GM21619 (cell line): Measurements from ENCODE around the gene HDGFL3.
"Not testable (repeated sequence)": the region's sequence is repeated elsewhere in the genome, so short reads cannot be mapped to it uniquely, and the experiment has no call there.

Experiments
- ATAC-seq: cut with Tn5 transposase; IDR thresholded peaks from one replicate; pipeline ENCODE4 v1.9.1; 2021; ENCODE audit not compliant: unreplicated experiment

HDGFL3 gene

DNA sequence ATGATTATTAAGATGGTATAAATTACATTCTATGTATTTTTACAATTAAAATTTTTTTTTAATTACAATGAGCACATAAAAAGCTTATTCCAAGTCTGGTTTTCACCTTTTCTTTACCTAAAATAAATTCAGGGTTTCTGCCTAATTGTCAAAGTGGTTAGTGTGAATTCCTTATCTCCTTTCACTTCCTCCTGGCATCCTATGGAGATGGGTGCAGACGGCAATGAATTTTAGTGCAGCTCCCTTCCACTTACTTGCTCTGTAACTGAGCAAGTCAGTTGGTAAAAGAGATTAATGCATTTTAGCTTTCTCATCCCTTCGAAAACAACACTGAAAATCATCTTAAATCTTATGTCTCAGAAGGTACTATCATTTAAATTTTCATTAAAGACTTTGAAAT lies 13.1 kb downstream of the HDGFL3 start:
- ATAC-seq: no peak

DNA sequence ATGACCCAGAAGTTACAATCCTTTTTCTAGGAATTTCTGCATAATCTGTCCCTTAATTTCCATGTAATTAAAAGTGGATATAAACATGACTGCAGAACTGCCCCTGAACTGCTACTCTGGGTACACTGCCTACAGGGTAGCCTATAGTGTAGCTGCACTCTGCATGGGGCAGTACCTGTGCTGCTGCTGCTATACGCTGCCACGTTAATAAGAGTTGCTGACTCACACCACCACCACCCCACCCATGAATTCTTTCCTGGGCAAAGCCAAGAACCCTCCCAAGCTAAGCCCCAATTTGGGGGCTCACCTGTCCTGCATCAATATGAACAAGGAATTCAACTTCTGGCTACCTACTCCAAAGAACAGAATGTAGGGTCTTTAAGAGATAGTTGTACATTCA lies 13.9 kb downstream of the HDGFL3 start:
- ATAC-seq: no peak

DNA sequence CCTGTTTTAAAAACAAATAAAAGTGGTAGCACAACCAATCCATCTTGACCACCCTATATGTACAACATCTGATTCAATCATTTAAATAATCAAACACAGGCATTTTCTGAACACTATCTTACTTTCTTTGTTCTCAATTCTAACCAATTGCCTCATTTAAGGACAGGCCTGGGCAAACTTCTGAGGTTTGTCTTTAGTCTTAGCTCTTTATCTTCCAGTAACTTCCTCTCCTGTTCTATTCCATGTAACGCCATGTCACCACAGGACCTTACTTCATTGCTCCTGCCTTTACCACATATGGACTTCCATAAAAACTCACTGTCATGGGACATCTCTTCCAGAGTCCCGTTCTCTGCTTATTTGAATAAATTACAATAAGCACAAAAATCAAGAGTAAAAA lies 14.9 kb downstream of the HDGFL3 start:
- no peak for ATAC-seq

DNA sequence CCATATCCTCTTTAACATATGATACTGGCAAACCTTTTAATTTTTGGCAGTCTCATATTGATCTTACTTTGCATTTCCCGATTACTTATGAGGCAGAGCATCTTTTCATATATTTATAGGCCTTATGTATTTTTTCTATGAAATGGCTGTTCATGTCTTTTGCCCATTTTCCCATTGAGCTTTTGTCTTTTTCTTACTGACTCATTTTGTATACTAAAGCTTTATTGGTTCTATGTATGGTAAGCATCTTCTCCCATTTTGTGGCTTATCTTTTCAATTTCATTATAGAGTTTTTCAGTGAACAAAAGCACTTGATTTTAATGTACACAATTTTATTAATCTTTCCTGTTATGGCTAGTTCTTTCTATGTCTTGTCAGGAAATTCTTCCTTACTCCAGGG lies 17.2 kb downstream of the HDGFL3 start:
- no peak for ATAC-seq

DNA sequence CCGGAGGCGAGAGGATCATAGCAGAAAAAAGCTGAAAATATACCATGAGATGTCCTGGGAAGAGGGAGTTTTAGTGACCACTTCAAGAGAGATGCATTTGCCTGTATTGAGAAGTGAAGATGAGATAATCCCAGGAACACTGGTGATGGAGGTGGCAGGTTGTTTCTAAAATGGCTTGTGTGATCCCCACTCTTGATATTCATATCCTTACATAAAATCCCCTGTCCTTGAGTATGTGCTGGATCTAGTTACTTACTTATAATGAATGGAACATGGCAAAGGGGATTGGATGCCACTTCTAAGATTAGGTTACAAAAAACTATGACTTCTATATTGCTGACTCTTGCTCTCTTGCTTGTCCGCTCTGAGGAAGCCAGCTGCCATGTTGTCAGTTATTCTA lies 22.1 kb downstream of the HDGFL3 start:
- no peak for ATAC-seq

DNA sequence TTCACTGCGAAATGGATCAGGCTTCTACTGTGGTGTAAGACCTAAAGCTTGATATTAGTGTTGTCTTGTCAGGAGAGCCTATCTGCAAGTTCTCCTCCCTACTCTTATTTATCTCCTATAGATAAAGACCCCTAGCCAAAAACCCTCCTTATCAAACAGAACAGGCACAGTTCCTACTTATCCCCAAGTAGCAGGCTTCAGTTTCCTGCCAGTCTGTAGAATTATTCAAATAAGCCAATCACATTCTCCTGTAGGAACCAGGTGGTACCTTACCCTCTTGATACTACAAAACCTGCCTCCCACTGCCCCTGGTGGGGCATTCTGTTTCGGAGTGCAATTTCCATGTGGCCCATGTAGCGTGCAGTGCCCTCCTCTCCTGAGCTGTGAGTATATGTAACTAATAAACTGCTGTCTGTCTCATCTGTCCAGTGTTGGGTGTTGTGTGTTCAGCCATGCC lies 28.7 kb downstream of the HDGFL3 start:
- ATAC-seq: no peak

DNA sequence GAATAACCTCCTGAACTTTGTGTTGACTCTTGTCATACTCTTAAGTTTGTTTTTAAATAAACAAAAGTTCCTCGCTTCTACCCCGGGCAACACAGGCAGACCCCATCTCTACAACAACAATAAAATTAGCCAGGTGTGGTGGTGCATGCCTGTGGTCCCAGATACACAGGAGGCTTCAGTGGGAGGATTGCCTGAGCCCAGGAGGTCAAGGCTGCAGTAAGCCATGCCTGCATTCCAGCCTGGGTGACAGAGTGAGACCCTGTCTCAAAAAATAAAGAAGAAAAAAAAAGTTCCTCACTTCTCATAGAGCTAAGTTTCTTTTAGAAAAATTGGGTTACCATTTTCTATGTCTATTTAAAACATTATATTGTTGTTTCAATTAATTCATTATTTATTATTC lies 29.2 kb downstream of the HDGFL3 start:
- ATAC-seq: no peak

DNA sequence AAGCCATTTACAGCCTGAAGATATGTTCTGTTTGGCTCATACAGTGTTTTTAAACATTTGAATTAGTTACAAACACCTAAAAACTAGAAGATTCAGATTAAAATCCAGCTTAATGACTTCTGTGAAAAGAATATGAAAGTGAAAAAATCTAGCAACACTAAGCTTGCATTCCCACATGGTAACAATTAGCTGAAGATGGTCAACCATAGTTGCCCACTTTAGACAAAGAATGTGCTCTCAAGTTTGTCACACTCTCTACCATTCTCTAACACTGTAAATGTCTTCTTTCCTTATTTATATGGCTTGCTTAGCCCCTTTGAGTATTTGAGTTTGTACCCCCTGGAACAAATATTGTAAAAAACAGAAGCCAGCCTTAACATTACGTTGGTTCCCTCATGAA lies 32.7 kb downstream of the HDGFL3 start:
- ATAC-seq: no peak

DNA sequence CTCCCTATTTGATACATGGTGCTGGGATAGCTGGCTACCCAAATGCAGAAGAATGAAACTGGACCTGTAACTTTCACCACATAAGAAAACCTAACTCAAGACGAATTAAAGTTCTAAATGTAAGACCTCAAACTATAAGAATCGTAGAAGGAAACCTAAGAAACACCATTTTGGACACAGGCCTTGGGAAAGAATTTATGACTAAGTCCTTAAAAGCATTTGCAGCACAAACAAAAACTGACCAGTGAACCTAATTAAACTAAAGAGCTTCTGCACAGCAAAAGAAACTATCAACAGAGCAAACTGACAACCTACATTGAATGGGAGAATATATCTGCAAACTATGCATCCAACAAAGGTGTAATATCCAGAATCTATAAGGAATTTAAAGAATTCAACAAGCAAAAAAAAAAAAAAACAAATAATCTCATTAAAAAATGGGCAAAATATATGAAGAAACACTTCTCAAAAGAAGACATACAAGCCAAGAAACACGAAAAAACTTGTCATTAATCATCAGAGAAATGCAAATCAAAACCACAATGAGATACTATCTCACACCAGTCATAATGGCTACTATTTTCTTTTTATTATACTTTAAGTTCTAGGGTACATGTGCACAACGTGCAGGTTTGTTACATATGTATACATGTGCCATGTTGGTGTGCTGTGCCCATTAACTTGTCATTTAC lies 37.0 kb downstream of the HDGFL3 start:
- no peak for ATAC-seq

DNA sequence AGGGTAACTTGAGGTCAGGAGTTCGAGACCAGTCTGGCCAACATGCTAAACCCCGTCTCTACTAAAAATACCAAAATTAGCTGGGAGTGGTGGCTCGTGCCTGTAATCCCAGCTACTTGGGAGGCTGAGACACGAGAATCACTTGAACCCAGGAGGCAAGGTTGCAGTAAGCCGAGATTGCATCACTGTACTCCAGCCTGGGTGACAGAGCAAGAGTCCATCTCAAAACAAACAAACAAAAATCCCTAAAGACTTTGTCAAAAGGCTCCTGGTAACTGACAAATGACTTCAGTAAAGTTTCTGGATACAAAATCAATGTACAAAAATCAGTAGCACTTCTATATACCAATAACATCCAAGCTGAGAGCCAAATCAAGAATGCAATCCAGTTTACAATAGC lies 38.0 kb downstream of the HDGFL3 start:
- ATAC-seq: not testable (repeated sequence)

DNA sequence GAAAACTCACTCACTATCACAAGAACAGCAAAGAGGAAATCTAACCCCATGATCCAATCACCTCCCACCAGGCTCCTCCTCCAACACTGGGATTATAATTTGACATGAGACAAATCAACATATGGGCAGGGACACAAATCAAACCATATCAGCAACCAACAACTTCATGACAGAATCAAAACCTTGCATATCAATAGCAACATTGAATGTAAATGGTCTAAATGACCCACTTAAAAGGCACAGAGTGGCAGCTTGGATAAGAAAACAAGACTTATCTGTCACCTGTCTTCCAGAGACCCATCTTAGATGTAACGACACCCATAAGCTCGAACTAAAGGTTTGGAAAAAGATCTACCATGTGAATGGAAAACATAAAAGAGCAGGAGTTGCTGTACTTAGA lies 40.8 kb downstream of the HDGFL3 start:
- ATAC-seq: no peak

DNA sequence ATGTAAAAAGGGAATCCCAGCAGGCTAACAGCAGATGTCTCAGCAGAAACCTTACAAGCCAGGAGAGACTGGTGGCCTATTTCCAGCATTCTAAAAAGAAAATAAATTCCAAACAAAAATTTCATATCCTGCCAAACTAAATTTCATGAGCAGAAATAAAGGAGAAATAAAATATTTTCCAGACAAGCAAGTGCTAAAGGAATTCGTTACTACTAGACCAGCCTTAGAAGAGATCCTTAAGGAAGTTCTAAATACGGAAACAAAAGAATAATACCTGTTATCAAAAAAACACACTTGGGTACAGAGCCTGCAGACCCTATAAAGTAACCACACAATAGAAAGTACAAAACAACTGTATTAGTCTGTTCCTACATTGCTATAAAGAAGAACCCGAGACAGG lies 41.4 kb downstream of the HDGFL3 start:
- ATAC-seq: no peak

DNA sequence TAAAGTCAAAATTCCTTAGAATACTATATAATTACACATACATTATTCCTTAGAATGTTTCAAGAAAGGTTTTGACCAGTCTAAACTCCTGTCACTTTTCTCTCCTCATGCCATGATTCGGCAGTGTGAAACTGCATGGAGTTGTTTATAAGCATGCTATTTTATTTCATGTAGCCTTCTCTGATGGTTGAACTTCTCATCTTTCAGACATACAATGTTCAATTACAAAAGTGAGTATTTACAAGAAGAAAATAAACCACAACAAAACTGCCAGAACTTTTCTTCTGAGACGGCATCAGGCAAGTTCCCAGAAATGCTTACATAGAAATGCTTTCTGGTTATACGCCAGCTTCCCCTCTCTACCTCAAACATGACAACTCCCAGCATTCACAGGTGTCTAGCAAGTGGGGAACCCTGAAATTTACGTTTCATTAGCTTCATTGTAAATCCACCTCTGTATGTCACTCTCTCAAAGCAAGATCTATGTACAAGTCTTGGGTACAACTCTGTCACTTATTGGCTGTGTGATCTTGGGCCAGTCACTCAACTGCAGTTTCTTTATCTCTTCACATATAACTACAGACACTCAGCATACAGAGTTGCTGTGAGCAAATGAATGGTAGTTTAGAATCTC lies 42.7 kb downstream of the HDGFL3 start:
- no peak for ATAC-seq

DNA sequence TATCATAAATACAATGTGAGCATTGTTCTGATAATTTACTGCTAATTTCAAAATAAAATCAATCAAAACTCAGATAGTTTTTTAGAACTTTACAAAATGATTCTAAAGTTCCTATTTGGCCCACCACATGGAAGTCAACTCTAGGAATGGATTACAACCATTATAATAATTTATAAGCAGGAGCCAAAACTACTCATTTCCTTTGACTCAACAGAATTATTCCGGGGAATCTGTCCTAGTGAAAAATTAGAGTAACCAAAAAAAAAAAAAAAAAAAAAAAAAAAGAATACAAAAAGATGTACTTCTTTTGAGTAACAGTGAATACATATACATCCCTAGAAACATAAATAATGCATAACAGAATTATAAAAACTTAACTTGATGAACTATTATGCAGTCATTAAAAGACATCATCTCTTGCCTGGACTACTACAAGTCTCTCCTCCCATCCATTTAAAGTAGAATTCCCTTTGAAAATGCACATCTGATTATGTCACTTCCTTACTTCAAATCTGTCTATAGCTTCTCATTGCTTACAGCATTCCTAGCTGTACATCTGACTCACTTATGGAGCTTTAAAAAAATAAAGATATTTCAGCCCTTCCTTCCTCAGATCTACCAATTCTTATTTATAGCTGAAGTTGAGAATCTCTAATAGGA lies 43.4 kb downstream of the HDGFL3 start:
- ATAC-seq: no peak

DNA sequence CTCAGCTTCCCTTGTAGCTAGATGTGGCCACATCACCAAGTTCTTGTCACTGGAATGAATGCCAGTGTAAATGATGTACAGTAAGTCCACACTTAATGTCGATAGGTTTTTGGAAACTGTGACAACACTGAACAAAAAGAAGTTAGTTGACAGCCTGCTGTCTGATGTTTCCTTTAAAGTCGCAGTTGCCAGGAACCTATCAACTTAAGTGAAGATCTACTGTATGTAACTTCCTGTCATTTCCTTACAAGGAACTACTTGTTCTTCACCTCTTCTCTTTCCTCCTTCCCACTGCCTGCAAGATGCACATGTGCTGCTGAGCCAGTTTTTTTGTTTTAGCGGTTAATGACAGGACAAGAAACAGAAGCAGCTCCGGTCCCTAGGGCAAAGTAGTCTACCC lies 44.6 kb downstream of the HDGFL3 start:
- no peak for ATAC-seq

DNA sequence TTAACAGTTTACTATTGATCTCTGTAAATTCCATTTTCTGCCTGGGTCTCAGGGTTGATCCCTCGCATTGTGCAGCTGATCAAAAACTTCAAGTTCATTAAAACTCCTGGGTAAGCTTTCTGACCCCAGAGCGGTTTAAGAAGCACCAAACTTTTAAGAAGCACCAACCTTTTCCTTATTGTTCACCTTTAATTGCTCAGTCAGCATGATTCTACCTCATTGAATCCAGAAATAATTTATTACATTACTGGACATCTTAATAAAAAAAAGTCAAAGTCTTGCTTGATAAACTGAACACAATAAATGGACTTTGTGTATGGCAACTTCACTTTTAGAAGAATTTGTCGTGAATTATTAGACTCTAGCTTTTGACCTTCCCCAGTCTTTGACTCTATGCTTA lies 46.9 kb downstream of the HDGFL3 start:
- no peak for ATAC-seq

DNA sequence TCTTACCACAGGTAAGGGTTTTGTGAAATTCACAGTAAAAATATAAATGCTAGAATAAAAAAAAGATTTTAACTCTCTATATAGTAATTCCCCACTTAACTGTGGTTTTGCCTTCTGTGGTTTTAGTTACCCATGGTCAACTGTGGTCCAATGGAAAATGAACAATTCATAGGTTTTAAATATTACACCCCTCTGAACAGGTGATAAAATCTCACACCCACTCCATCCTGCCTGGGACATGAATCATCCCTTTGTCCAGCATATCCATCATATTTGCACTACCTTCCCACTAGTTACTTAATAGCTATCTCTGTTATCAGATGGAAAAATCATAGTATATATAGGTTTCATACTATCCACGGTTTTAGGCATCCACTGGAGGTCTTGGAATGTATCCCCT lies 49.2 kb downstream of the HDGFL3 start:
- ATAC-seq: no peak

DNA sequence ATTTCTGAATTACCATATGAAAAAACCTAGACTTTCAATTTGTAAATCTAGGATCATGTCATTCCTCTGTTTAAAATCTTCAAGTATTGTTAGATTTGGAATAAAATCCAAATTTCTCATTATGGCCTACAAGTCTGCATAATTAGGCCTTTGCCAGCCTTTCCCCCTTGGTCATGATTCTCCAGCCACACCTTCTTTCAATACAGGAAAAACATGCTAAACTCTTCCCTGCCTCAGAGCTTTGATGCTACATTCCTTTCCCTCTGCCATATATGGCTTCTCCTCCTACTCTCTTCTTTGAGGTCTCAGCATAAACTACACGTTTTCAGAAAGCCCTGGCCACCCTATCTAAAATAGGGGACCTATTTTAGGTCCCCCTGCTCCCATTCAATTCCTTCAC lies 51.7 kb downstream of the HDGFL3 start:
- no peak for ATAC-seq

DNA sequence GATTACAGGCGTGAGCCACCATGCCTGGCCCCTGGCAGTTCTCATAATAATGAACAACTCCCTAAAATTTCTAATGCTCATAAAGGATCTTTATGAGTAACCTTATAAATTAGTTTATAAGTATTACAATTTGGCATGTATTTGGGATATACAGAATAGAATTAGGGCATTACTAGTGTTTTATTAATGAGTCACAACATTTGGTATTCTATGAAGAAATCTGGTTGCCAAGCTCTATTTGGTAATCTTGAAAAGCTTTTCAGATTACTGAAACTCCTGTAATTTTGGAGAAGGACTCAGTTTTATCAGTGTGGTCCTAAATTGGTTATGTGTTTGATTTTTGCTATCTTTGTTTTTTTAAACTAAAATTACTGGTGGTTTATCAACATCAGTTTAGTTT lies 54.3 kb downstream of the HDGFL3 start:
- ATAC-seq: no peak

DNA sequence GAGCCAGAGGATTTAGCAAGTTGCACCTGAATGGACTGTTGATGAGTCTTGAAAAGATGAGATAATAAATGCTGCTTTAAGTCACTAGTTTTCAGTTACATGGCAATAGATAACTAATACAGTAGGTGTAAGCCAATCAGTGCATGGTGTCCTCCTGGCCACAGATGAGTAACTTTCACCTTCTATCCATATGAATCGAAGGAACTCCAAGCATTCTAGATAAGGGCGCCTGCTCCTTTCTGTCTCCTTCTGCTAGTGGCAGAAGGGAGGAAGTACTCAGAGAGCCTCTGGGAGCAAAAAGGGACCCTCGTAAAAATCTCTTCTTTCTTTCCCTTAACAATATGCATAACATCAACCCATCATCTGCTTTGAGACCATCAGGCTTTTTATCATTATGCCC lies 62.9 kb downstream of the HDGFL3 start:
- ATAC-seq: no peak

DNA sequence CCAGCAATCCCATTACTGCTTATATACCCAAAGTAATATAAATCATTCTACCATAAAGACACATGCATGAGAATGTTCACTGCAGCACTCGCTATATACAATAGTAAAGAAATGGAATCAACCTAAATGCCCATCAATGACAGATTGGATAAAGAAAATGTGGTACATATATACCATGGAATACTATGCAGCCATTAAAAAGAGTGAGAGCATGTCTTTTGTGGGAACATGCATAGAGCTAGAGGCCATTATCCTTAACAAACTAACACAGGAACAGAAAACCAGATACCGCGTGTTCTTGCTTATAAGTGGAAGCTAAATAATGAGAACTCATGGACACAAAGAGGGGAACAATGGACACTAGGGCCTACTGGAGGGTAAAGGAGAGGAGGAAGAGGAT lies 65.5 kb downstream of the HDGFL3 start:
- ATAC-seq: not testable (repeated sequence)

DNA sequence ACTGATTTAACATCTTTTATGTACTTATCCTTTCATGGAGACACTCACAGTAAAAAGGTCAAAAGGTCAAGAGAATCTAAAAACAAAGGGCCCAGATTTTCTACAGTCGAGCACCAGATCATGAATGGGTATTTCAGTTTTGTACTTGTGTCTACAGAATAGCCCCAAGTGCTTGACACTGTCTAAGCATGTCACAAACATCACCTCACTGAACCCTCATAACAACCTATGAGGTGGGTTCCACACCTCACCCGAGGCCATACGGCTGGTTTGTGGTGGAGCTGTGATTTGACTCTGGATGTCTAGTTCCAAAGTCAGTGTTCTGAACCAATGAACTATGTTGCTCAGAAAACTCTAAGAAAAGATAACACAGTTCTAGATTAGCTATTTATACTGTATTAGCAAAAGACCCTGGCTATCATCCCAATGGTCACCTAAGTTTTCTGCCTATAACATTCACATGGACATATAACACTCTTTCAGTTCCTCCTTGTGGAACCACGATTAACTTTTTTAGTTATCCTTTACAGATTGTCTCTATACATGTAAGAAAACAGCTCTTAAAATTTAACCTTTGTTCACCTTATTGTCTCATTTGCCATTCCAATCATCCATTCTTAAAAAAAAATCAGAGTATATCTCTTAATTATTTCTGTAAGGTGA lies 74.6 kb downstream of the HDGFL3 start:
- ATAC-seq: no peak
